Choroid plexus epithelial cell (primary cell): ENCODE measurements around the gene F3.

Experiments
- DNase-seq: peaks from one replicate; pipeline ENCODE4 v3.0.0-alpha.2; 2010; ENCODE audit warnings: low read depth
- H3K4me3 ChIP-seq: 2 replicates; pipeline ENCODE4 v1.5.1; 2011; ENCODE audit warnings: low read depth, mild to moderate bottlenecking, control low read depth, low read length, moderate library complexity
- TF ChIP-seq, protein P1 (sequence below): conservative IDR thresholded peaks from 2 replicates; pipeline ENCODE4 v1.5.1; 2011; ENCODE audit warnings: low read depth, mild to moderate bottlenecking, control low read depth, inconsistent platforms, low read length, moderate library complexity

Gene F3

DNA sequence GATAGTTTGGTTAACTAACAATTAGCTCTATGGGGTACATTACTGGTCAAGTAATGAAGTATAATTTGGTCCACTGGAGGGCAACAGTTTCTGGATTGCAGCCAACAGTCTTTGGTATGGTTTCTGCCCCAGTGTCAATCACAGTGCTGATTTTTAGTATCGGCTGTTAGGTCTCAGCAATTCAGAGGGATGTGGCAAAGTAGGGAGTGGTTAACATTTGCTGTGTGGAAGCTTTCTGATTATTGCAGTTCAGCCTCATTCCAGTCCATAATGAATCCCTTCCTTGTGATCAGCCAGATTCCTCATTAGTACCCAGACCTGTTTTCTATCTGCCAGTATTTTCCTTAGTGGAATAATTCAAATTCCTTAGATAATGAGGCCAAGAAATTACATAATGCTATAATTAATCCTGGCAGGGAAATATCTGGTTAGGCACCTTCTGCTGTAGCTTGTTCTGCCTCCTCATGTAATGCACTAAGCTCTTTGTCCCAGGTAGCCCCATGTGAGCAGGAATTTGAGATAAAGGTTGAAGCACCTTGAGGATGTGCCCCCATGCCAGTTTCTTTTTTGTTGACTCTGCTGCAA, 14.0 kb downstream of the F3 start:
- H3K4me3 ChIP-seq = no peak overlapping the region
- DNase-seq = peak; percentile 62
- TF ChIP-seq, protein P1, sequence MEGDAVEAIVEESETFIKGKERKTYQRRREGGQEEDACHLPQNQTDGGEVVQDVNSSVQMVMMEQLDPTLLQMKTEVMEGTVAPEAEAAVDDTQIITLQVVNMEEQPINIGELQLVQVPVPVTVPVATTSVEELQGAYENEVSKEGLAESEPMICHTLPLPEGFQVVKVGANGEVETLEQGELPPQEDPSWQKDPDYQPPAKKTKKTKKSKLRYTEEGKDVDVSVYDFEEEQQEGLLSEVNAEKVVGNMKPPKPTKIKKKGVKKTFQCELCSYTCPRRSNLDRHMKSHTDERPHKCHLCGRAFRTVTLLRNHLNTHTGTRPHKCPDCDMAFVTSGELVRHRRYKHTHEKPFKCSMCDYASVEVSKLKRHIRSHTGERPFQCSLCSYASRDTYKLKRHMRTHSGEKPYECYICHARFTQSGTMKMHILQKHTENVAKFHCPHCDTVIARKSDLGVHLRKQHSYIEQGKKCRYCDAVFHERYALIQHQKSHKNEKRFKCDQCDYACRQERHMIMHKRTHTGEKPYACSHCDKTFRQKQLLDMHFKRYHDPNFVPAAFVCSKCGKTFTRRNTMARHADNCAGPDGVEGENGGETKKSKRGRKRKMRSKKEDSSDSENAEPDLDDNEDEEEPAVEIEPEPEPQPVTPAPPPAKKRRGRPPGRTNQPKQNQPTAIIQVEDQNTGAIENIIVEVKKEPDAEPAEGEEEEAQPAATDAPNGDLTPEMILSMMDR = peak; percentile 21

DNA sequence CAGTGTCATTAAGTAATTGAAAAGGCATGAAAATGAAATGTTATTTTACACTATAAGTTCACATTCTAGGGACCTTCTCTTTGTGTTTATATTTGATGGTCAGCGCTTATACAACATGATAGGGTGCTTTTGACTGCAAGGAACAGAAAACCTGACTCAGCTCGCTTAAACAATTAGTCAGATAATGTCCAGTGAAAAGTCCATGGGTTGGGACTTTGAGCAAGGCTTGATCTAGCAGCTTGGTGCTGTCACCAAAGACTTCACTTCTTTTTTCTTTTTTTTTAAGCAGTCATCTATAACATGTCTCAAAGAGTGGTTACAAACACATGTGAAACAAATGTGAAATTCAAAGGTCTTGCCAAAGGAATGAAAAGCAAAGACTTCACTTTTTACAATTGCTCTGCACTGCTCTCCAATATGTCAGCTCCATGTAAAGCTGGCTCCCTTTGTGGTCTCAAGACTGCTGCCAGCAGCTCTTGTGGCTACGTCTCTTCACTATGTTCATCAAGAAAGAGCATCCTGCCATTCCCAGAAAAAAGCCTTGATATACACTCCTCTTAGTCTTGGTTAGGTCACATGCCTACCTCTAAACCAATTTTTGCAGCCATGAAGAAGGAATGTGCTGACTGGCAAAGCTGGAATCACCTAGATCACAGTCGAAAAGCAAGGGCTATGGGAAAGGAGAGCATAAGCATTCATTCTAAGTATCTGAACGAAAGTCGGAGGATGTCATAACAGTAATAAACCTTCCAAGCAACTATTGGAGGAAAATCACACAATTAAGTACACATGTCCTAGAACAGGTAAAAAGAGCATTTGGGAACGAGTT, 15.2 kb downstream of the F3 start:
- TF ChIP-seq, protein P1 = no peak
- H3K4me3 ChIP-seq = no peak overlapping the region
- peak; percentile 14 for DNase-seq

DNA sequence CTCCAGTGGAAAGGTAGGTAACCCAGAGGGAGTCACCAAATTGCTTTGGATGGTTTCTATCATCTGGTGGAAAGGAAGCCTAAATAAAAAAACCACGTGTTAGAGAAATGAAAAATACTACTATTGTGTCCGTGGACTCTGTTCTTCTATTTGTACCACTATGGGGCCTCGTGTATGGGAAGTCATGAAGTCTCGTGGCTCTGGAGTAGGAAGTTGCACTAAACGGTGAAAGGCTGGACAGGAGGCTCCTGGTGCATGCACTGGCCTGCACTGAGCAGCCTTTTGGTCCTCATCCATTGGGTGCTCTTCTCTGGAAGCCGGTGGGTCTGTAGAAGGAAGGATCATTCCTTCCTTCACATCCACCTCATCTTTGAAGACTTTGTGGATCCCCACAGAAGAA, 17.0 kb downstream of the F3 start:
- TF ChIP-seq, protein P1 = no peak
- H3K4me3 ChIP-seq = no peak overlapping the region
- no peak for DNase-seq

DNA sequence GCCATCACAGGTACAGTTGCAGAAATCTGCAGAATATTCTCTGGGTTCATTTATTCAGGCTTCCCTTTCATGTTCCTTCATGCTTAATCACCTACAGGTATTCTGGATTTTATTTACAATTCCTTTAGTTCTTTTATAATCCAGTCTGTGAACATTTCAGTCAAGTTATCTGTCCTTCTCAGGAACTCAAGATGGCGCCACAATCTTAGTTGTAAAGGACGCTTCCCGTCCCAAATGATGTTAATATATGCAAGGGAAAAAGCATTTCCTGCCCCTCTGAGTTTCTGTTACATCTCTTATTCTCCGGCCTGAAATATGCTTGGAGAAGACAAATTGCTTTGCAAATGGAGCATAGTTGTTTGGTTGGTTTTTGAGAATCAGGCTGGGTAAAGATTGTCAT, 19.3 kb downstream of the F3 start:
- no peak overlapping the region for H3K4me3 ChIP-seq
- DNase-seq = peak; percentile 87
- TF ChIP-seq, protein P1 = peak; percentile 63

DNA sequence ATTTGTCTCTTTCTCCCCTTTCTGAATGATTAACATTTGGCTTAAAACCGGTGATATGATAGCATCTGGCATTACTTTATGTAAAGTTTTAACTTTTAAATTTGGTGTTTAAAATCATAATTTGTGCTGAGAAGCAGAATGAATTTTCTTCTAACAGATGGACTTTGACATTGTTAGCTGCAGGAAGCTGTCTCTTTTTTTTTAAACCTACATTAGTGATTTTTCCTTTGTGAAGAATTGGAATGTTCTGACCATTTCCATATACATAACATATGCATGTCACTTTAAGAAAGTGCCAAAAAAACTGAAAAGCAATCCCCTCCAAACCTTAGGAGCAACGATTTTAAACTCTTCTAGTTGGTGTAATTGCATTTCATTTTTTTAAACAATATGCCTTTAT, 22.2 kb downstream of the F3 start:
- TF ChIP-seq, protein P1 = no peak
- H3K4me3 ChIP-seq = no peak overlapping the region

DNA sequence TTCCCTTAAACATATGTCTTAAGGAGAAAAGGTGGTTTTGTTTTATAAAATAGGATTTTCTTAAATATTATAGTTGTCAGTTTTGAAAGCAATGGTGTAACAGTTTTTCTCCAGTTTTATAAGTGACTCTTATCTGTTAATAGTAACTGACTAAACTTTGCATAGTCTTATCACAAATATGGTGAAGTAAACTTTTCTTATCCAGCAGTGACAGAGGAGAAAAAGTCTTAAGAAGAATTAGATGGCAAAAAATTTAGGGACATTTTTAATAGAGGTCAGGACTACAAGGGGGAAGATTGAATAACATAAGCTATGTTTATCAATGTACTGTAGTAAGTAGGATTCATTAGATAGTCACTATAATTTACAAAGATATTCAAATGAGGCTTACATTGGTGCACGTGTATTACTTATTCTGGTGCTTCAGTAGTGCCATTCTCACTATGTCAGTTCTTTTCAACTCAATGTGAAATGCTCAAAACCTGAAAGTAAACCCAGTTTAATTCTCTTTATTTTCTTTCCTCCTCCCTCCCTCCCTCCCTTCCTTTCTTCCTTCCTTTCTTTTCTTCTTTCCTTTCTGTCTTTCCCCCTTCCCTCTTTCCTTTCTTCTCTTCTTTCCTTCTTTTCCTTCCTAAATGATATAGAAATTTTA, 26.1 kb downstream of the F3 start:
- no peak overlapping the region for H3K4me3 ChIP-seq
- no peak for DNase-seq
- TF ChIP-seq, protein P1 = no peak

More for the DNA sequence above, 22.2 kb downstream of the F3 start:
- DNase-seq = no peak
